ENCODE data around the gene PHF8. TPM values are rescaled to one million over a fixed set of nuclear protein-coding genes. Genes with fewer than 3 reads are reported as not detected.

Gene PHF8
- total and polyA plus RNA-seq, 8 donors = 3.4 to 65.2 (median 13.7) TPM

DNA sequence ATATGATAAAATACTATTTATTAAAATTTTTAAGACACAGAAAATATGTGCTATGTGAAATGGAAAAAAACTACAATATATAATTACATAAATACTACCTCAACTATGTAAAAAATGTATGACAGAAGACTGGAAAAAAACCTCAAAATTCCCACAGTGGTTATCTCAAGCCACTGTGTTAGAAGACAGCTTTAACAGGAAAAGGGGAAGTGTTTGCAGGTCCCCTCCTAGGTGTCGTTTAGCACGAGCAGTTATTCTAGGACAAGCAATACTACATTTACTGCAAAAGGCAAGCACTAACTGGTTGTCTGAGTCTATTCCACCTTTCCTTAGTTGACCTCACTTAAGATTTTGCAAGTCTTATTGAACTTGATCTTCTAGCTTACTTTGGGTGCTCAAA, 44.9 kb upstream of the PHF8 start:
- Histone ChIP-seq H3K27me3 (no peaks in the 10 kb centered on the region), H3K4me3 (no peak overlapping the region), H3K36me3 (peaks cover 0 to 31% (median 23%) of the 10 kb centered on the region in 4 donors), H3K27ac (no peak overlapping the region), H3K4me1 (no peaks in the 10 kb centered on the region), H3K9me3 (no peaks in the 10 kb centered on the region)
- TF ChIP-seq, protein P1, sequence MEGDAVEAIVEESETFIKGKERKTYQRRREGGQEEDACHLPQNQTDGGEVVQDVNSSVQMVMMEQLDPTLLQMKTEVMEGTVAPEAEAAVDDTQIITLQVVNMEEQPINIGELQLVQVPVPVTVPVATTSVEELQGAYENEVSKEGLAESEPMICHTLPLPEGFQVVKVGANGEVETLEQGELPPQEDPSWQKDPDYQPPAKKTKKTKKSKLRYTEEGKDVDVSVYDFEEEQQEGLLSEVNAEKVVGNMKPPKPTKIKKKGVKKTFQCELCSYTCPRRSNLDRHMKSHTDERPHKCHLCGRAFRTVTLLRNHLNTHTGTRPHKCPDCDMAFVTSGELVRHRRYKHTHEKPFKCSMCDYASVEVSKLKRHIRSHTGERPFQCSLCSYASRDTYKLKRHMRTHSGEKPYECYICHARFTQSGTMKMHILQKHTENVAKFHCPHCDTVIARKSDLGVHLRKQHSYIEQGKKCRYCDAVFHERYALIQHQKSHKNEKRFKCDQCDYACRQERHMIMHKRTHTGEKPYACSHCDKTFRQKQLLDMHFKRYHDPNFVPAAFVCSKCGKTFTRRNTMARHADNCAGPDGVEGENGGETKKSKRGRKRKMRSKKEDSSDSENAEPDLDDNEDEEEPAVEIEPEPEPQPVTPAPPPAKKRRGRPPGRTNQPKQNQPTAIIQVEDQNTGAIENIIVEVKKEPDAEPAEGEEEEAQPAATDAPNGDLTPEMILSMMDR (IDR thresholded peaks at IDR 0.05) = no peak
- TF ChIP-seq EP300 (IDR thresholded peaks at IDR 0.05) = no peak
- TF ChIP-seq POLR2AphosphoS5 (IDR thresholded peaks at IDR 0.05) = no peak
- no peak for TF ChIP-seq POLR2A (IDR thresholded peaks at IDR 0.05)
- no peak for DNase-seq
- WGBS, 5 donors = 60 to 90% (median 83%) methylated on average over 1 to 2 of the region's 2 CpGs
- intact Hi-C loops (cut with DNase I; ENCODE audit: low total_unique reads) = no loop called here

DNA sequence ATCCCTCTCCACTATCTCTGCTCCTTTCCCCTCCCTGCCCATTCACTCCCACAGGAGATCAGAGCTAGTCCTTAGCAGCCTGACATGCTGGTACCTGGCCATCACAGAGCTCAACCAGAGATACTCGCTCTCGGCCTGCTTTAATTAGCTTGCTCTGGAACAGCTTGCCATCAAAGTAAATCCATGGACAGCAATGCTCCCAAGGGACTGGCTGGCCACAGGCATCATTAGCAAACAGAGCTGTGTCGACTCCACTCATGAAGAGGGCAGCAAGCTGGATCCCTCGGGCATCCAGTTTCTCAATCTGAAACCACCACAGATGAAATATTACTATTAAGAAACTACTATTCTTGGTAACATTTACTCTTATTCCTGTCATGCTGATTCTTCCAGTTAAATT, 43.4 kb upstream of the PHF8 start:
- Histone ChIP-seq H3K27ac (no peak overlapping the region), H3K9me3 (no peaks in the 10 kb centered on the region), H3K27me3 (no peaks in the 10 kb centered on the region), H3K4me3 (no peak overlapping the region), H3K4me1 (no peaks in the 10 kb centered on the region), H3K36me3 (peaks cover 0 to 36% (median 23%) of the 10 kb centered on the region in 4 donors)
- no peak for DNase-seq
- intact Hi-C loops (cut with DNase I; ENCODE audit: low total_unique reads) = no loop called here
- 77 to 87% (median 82%) methylated on average over 4 of the region's 4 CpGs for WGBS, 5 donors
- TF ChIP-seq EP300 (IDR thresholded peaks at IDR 0.05) (no peak), POLR2A (IDR thresholded peaks at IDR 0.05) (no peak), POLR2AphosphoS5 (IDR thresholded peaks at IDR 0.05) (no peak)
- TF ChIP-seq, protein P1 (IDR thresholded peaks at IDR 0.05) = no peak

DNA sequence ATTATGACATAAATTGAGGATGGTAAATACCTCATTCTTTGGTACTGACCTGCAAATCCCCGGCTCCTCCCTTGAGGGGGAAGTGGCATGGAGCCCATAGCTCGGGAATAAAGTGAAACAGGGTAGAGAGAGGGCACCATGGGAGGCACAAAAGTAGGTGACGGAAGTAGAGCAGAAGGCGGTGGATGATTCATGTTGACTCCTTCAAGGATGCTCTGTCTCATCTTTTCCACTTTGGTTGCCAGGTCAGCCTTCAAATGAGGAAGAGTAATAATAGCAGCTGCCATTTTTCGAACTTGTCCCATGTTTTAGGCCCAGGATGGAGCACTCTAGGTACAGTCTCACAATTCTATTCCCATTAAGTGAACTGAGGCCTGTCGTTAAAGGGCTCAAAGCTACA, 41.4 kb upstream of the PHF8 start:
- intact Hi-C loops (cut with DNase I; ENCODE audit: low total_unique reads) = no loop called here
- TF ChIP-seq, protein P1 (IDR thresholded peaks at IDR 0.05) = no peak
- no peak for TF ChIP-seq POLR2AphosphoS5 (IDR thresholded peaks at IDR 0.05)
- no peak for TF ChIP-seq POLR2A (IDR thresholded peaks at IDR 0.05)
- no peak for TF ChIP-seq EP300 (IDR thresholded peaks at IDR 0.05)
- DNase-seq = no peak
- Histone ChIP-seq H3K4me1 (no peaks in the 10 kb centered on the region), H3K9me3 (no peaks in the 10 kb centered on the region), H3K36me3 (peaks cover 0 to 43% (median 26%) of the 10 kb centered on the region in 4 donors), H3K27ac (no peak overlapping the region), H3K4me3 (no peak overlapping the region), H3K27me3 (no peaks in the 10 kb centered on the region)
- WGBS, 5 donors = 75 to 97% (median 89%) methylated on average over 6 of the region's 6 CpGs

DNA sequence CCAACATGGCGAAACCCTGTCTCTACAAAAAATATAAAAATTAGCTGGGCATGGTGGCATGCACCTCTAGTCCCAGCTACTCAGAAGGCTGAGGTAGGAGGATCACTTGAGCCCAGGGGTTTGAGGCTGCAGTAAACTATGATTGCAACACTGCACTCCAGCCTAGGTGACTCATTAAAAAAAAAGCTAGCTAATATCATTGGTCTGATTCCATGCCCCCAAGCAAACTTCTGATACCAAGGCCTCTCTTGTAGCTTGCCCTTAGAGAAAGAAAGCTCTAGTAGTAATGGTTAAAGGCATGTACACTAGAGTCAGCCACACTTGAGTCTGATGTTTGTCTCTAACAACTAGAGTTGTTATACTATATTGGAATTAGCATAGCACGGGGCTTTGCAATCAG, 32.6 kb upstream of the PHF8 start:
- no peaks in the 10 kb centered on the region for H3K27me3 ChIP-seq
- WGBS, 5 donors = 74 to 95% (median 82%) methylated on average over 2 of the region's 2 CpGs
- intact Hi-C loops (cut with DNase I; ENCODE audit: low total_unique reads) = no loop called here

More for the DNA sequence above, 32.6 kb upstream of the PHF8 start:
- H3K9me3 ChIP-seq = no peaks in the 10 kb centered on the region
- H3K27ac ChIP-seq = no peak overlapping the region
- H3K4me1 ChIP-seq = no peaks in the 10 kb centered on the region
- H3K36me3 ChIP-seq = peaks cover 0 to 48% (median 13%) of the 10 kb centered on the region in 4 donors
- no peak for DNase-seq
- TF ChIP-seq POLR2AphosphoS5 (IDR thresholded peaks at IDR 0.05) (no peak), EP300 (IDR thresholded peaks at IDR 0.05) (no peak), POLR2A (IDR thresholded peaks at IDR 0.05) (no peak)
- TF ChIP-seq, protein P1 (IDR thresholded peaks at IDR 0.05) = no peak
- H3K4me3 ChIP-seq = no peak overlapping the region

Measured in stomach (tissue), 9 donors.